ENCODE measurements around the gene MINPP1.

- TF ChIP-seq CTCF (IDR thresholded peaks at IDR 0.05), result no peak
- TF ChIP-seq POLR2A (IDR thresholded peaks at IDR 0.05), result no peak
Observed at GRCh38 chr10:87578160-87578841, 73.6 kb downstream of the MINPP1 start.

Data from heart left ventricle (tissue), 13 donors.